Breast epithelium (tissue), 4 donors: ENCODE measurements around the gene DIO1. TPM values are rescaled to one million over a fixed set of nuclear protein-coding genes. Genes with fewer than 3 reads are reported as not detected.
"Not testable (repeated sequence)": the region's sequence is repeated elsewhere in the genome, so short reads cannot be mapped to it uniquely, and the experiment has no call there.

ENCODE experiments used
- DNase-seq, 2 donors: peaks; one replicate each; pipeline ENCODE4 v3.0.0-alpha.2; 2019; ENCODE audit warnings: low spot score in 2 of 2
- H3K27ac ChIP-seq, 2 donors: fragments of 200-600 bp; sonication (generic) in 1 of 2; one replicate each; pipeline ENCODE4 v1.5.1; 2016 to 2019; ENCODE audit warnings: mild to moderate bottlenecking in 1 of 2
- H3K27me3 ChIP-seq, 2 donors: fragments of 200-600 bp; sonication (generic) in 1 of 2; one replicate each; pipeline versions ENCODE4 v1.5.1 to v1.6.0; 2017 to 2019; ENCODE audit warnings: control low read depth in 1 of 2, mild to moderate bottlenecking in 1 of 2
- H3K36me3 ChIP-seq: fragments of 200-600 bp; one replicate; pipeline ENCODE4 v1.5.1; 2019
- H3K4me1 ChIP-seq, 2 donors: fragments of 200-600 bp; sonication (generic); one replicate each; pipeline ENCODE4 v1.5.1; 2016 to 2019; ENCODE audit warnings: control low read depth in 1 of 2
- H3K4me3 ChIP-seq, 3 donors: fragments of 200-600 bp; sonication (generic); 1 replicate in 2 of 3; 2 replicates in 1 of 3; pipeline ENCODE4 v1.5.1; 2016 to 2019; ENCODE audit warnings: mild to moderate bottlenecking in 3 of 3, moderate library complexity in 2 of 3
- H3K9me3 ChIP-seq, 2 donors: fragments of 200-600 bp; sonication (generic) in 1 of 2; one replicate each; pipeline ENCODE4 v1.5.1; 2016 to 2019; ENCODE audit warnings: control low read depth in 1 of 2
- POLR2A ChIP-seq: fragments of 450-650 bp; IDR thresholded peaks from one replicate; pipeline ENCODE4 v1.6.1; 2016; ENCODE audit warnings: antibody characterized with exemption, mild to moderate bottlenecking, moderate library complexity
- POLR2AphosphoS5 ChIP-seq, 3 donors: sonication (generic); formaldehyde crosslinking; IDR thresholded peaks; one replicate each; pipeline ENCODE4 v1.6.1; 2017; ENCODE audit warnings: antibody characterized with exemption in 3 of 3
- intact Hi-C: fragments of 100-400 bp; cut with DNase I; formaldehyde crosslinking; loops from one replicate; pipeline ENCODE4 v1.15.1; 2023; ENCODE audit warnings: low total_unique reads
- total RNA-seq, 3 donors: library from RNA; depleted of rRNA; stranded (reverse); fragments of >200 nt; gene quantifications; one replicate each; pipeline ENCODE4 v1.1.0, GENCODE V29; 2016
- TF ChIP-seq, protein P1 (sequence below), 3 donors: fragments of 450-650 bp; IDR thresholded peaks; one replicate each; pipeline ENCODE4 v1.5.1; 2016 to 2017; ENCODE audit warnings: antibody characterized with exemption in 3 of 3, mild to moderate bottlenecking in 3 of 3, moderate library complexity in 3 of 3

DIO1 gene
- total RNA-seq, 3 donors from 2014 or later: 0.59 to 8.2 TPM; not detected in 1

DNA sequence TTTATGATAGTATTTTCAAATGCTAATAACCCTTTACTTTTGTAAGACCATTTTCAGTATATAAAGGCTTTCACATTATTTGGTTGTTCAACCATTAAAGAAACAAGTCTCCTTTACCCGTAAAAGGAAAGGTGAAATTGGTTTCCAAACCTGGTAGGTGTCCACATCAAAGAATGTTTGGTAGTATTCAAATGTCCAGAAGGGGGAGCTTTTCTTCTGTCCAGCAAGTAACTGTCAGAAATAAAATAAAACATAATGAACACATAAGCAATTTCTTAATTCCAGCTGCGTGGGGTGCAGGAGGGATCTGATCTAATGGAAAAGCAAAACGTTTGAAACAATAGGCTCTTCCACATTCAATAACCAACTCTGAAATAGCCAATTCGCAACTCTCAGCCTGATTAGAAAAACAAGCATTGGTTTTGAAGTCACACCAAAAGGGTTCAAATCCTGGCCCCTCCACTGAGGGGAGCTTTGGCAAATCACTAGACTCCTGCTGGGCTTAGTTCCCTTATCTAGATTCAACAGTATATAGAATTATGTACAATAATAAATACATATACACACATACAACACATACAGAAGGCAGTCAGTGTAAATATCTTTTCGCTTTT lies 15.4 kb upstream of the DIO1 start:
- TF ChIP-seq POLR2A (no peak), POLR2AphosphoS5 (IDR thresholded peaks at IDR 0.05) (no peak)
- TF ChIP-seq, protein P1, sequence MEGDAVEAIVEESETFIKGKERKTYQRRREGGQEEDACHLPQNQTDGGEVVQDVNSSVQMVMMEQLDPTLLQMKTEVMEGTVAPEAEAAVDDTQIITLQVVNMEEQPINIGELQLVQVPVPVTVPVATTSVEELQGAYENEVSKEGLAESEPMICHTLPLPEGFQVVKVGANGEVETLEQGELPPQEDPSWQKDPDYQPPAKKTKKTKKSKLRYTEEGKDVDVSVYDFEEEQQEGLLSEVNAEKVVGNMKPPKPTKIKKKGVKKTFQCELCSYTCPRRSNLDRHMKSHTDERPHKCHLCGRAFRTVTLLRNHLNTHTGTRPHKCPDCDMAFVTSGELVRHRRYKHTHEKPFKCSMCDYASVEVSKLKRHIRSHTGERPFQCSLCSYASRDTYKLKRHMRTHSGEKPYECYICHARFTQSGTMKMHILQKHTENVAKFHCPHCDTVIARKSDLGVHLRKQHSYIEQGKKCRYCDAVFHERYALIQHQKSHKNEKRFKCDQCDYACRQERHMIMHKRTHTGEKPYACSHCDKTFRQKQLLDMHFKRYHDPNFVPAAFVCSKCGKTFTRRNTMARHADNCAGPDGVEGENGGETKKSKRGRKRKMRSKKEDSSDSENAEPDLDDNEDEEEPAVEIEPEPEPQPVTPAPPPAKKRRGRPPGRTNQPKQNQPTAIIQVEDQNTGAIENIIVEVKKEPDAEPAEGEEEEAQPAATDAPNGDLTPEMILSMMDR (IDR thresholded peaks at IDR 0.05): peak in 2 of 3 donors; percentile 45 to 62
- H3K4me1 ChIP-seq: no peaks in the 10 kb centered on the region
- DNase-seq: no peak
- no peaks in the 10 kb centered on the region for H3K9me3 ChIP-seq
- no peak overlapping the region for H3K4me3 ChIP-seq
- intact Hi-C loops: no loop called here
- H3K27ac ChIP-seq: no peak overlapping the region
- no peaks in the 10 kb centered on the region for H3K27me3 ChIP-seq
- no peaks in the 10 kb centered on the region for H3K36me3 ChIP-seq

- DNase-seq, H3K27me3 ChIP-seq, H3K4me1 ChIP-seq, H3K27ac ChIP-seq, H3K4me3 ChIP-seq, H3K36me3 ChIP-seq, intact Hi-C loops, H3K9me3 ChIP-seq: not testable (repeated sequence)
These were observed 12.1 kb upstream of the DIO1 start for GRCh38 chr1:53881853-53882252.

DNA sequence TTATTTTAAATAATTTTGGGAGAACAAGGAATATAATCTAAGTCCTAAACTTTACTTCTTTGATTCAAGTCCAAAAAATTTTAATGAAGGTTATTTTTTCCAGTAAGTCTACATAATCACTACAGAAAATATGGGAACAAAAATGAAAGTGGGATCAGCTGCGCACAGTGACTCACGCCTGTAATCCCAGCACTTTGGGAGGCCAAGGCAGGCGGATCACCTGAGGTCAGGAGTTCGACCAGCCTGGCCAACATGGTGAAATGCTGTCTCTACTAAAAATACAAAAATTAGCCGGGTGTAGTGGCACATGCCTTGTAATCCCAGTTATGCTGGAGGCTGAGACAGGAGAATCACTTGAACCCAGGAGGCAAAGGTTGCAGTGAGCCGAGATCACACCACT lies 10.4 kb upstream of the DIO1 start:
- H3K36me3 ChIP-seq, H3K27me3 ChIP-seq, intact Hi-C loops, H3K4me3 ChIP-seq, H3K27ac ChIP-seq, H3K4me1 ChIP-seq, H3K9me3 ChIP-seq, DNase-seq: not testable (repeated sequence)

DNA sequence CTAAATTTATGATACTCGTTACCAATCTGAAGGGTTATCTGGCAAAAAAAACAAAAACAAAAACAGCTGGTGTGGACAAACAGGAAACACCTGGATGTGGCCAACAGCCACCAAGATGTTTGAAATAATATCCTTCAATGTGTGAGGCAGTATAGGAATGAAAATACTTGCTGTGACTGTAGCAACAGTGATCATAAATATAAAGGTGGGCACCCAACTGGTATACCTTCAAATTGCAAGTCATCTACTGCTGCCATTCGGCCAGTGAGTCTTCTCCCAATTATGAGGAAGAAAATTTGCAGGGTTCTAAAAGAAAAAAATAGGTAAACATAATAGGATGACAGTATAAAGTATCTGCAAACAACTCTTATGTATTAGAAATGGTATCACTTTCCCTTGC lies 5.3 kb upstream of the DIO1 start:
- H3K4me3 ChIP-seq: peak overlapping the region; percentile 73 to 94 (median 89)

DNA sequence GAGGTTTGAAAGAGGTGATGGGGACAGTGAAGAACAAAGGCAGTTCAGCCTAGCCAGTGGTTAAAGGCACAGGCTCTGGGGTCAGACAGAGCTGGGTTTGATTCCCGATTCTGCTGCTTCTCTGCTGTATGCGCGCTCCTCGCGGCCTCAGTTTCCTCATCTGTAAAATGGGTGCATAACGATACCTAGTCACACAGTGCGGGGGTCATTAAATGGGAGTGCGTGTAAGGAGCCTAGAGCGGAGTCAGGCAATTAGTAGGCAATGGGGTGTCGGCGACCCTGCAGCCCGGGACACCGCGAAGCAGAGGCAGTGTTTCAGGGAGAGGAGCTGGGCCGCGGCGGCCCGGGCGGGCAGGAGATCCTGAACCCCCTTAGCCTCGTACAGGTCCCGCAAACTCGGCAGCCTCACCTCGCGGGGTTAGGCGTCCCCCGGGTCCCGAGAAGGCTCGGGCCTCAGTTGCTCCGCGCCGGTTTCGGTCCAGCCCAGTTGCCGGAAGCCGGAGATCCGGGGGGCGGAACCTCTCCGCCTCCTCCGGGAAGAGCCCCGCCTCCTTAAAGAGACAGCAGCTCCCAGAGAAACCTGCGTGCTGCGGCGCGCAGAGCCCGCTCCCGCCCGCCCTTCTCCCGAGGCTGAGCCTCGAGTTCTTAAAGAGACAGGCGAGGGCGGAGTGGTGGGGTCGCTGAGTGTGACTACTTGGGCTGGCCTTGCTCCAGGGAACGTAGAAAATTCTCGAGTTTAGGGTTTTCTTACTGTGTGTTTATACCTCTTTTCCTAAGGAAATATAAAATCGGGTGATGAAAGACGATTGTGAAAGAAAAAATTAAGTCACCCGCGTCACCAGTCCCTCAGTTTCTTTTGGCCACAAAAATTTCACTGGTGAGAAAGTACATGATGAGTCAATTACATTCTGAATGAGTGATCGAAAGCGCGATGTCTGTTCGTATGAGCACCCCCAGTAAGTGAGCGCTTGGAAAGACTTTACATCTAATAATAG lies 4.4 kb upstream of the DIO1 start, which contains the start of gene YIPF1:
Gene YIPF1, minus strand, starts transcription at position 494 of the 995 bp plus-strand sequence. CDS start 860 bp downstream, outside the sequence.
- TF ChIP-seq POLR2A (no peak), POLR2AphosphoS5 (IDR thresholded peaks at IDR 0.05) (peak; percentile 29 to 69 (median 40))
- TF ChIP-seq, protein P1 (IDR thresholded peaks at IDR 0.05): no peak
- H3K27ac ChIP-seq: peak within 1 kb of the TSS; percentile 86
- H3K36me3 ChIP-seq: no peaks in the 10 kb centered on the region
- DNase-seq: peak; percentile 86 to 89
- no peaks in the 10 kb centered on the region for H3K27me3 ChIP-seq
- no peaks in the 10 kb centered on the region for H3K9me3 ChIP-seq
- peaks cover 0 to 4% of the 10 kb centered on the region in 2 donors for H3K4me1 ChIP-seq
- H3K4me3 ChIP-seq: peak within 1 kb of the TSS; percentile 73 to 94 (median 89)
- intact Hi-C loops: loop anchor here (2.0 kb wide), 1 partner anchor 57 kb away; the partner anchor contains the start of gene LRRC42

More for the DNA sequence above, 5.3 kb upstream of the DIO1 start:
- intact Hi-C loops: loop anchor here (2.0 kb wide), 1 partner anchor 58 kb away; the partner anchor contains the start of gene LRRC42
- Histone ChIP-seq H3K4me1 (peaks cover 0 to 4% of the 10 kb centered on the region in 2 donors), H3K27me3 (no peaks in the 10 kb centered on the region), H3K36me3 (no peaks in the 10 kb centered on the region), H3K9me3 (no peaks in the 10 kb centered on the region), H3K27ac (peak overlapping the region; percentile 86)
- no peak for TF ChIP-seq POLR2AphosphoS5 (IDR thresholded peaks at IDR 0.05)
- TF ChIP-seq POLR2A: no peak
- TF ChIP-seq, protein P1 (IDR thresholded peaks at IDR 0.05): no peak
- no peak for DNase-seq
